WTC11 (cell line): Measurements from ENCODE around the gene FLRT1. TPM values are rescaled to one million over a fixed set of nuclear protein-coding genes. Genes with fewer than 3 reads are reported as not detected.
A peak's percentile ranks its signal among the peaks of the same experiment; 100 is the strongest.

ENCODE experiments used
- ATAC-seq: fragments of 200-7000 bp; cut with Tn5 transposase; 2 replicates; pipeline ENCODE4 v1.10.0; 2021; ENCODE audit warnings: mild to moderate bottlenecking, moderate library complexity
- CTCF ChIA-PET: fragments of 300-600 bp; sonication (Branson Sonifier 250); formaldehyde crosslinking; loops from one replicate; lab custom pipeline; 2021; ENCODE audit warnings: antibody characterized with exemption; lab: Charles Lee
- POLR2A ChIA-PET: fragments of 350-600 bp; sonication (Branson Sonifier 250); formaldehyde crosslinking; loops from one replicate; lab custom pipeline; 2021; ENCODE audit warnings: antibody characterized with exemption; lab: Charles Lee
- DNase-seq: peaks from one replicate; pipeline ENCODE4 v3.0.0; 2021; ENCODE audit warnings: low spot score
- H3K27ac Mint-ChIP-seq: 2 replicates; pipeline ENCODE4 v1.8.0; 2021; ENCODE audit warnings: mixed read lengths
- H3K27me3 Mint-ChIP-seq: 2 replicates; pipeline ENCODE4 v1.8.0; 2021; ENCODE audit warnings: low read depth, mild to moderate bottlenecking, moderate library complexity, mixed read lengths
- H3K36me3 Mint-ChIP-seq: 2 replicates; pipeline ENCODE4 v1.8.0; 2021; ENCODE audit warnings: mixed read lengths
- H3K4me1 Mint-ChIP-seq: 2 replicates; pipeline ENCODE4 v1.8.0; 2022; ENCODE audit warnings: mixed read lengths
- H3K4me3 Mint-ChIP-seq: 2 replicates; pipeline ENCODE4 v1.8.0; 2021; ENCODE audit warnings: mild to moderate bottlenecking, moderate library complexity, mixed read lengths
- H3K9me3 Mint-ChIP-seq: 2 replicates; pipeline ENCODE4 v1.8.0; 2021; ENCODE audit warnings: mixed read lengths
- AFF4 ChIP-seq: sonication (generic); formaldehyde crosslinking; IDR thresholded peaks from 2 replicates; pipeline ENCODE4 v1.8.1; 2023; ENCODE audit warnings: mild to moderate bottlenecking, missing genetic modification reagents, borderline replicate concordance
- CTCF ChIP-seq: fragments of 200-600 bp; IDR thresholded peaks from 2 replicates; pipeline ENCODE4 v1.8.0; 2022; ENCODE audit warnings: antibody characterized with exemption
- E2F5 ChIP-seq: sonication (generic); formaldehyde crosslinking; IDR thresholded peaks from 2 replicates; pipeline ENCODE4 v1.8.1; 2022; ENCODE audit warnings: mild to moderate bottlenecking, moderate library complexity, missing genetic modification reagents
- EMX1 ChIP-seq: fragments of 250-450 bp; sonication (Bioruptor Pico); IDR thresholded peaks from 2 replicates; pipeline ENCODE4 v1.8.0; 2021; ENCODE audit warnings: mild to moderate bottlenecking
- MLX ChIP-seq: sonication (generic); formaldehyde crosslinking; IDR thresholded peaks from 2 replicates; pipeline ENCODE4 v1.8.1; 2023; ENCODE audit warnings: mild to moderate bottlenecking, missing genetic modification reagents, moderate library complexity
- NFATC4 ChIP-seq: fragments of 250-450 bp; sonication (Bioruptor Pico); IDR thresholded peaks from 2 replicates; pipeline ENCODE4 v1.9.0; 2021; ENCODE audit warnings: mild to moderate bottlenecking
- NFE2L1 ChIP-seq: sonication (generic); formaldehyde crosslinking; IDR thresholded peaks from 2 replicates; pipeline ENCODE4 v1.8.1; 2023; ENCODE audit warnings: missing genetic modification reagents
- NFYB ChIP-seq: sonication (generic); formaldehyde crosslinking; conservative IDR thresholded peaks from 2 replicates; pipeline ENCODE4 v1.8.0; 2022; ENCODE audit warnings: low read depth, missing genetic modification reagents
- OVOL2 ChIP-seq: fragments of 250-450 bp; sonication (Bioruptor Pico); IDR thresholded peaks from 2 replicates; pipeline ENCODE4 v1.9.0; 2021; ENCODE audit warnings: mild to moderate bottlenecking, borderline replicate concordance
- SP1 ChIP-seq: sonication (generic); formaldehyde crosslinking; conservative IDR thresholded peaks from 2 replicates; pipeline ENCODE4 v1.8.1; 2022; ENCODE audit warnings: missing genetic modification reagents
- STAT6 ChIP-seq: sonication (generic); formaldehyde crosslinking; conservative IDR thresholded peaks from 2 replicates; pipeline ENCODE4 v1.8.1; 2023; ENCODE audit warnings: mild to moderate bottlenecking, low read depth, missing genetic modification reagents, moderate library complexity
- TEAD1 ChIP-seq: sonication (generic); formaldehyde crosslinking; IDR thresholded peaks from 2 replicates; pipeline ENCODE4 v1.8.0; 2022; ENCODE audit warnings: mild to moderate bottlenecking, missing genetic modification reagents
- TEAD4 ChIP-seq: sonication (generic); formaldehyde crosslinking; IDR thresholded peaks from 2 replicates; pipeline ENCODE4 v1.8.0; 2022; ENCODE audit warnings: mild to moderate bottlenecking, missing genetic modification reagents
- ZNF232 ChIP-seq: sonication (generic); formaldehyde crosslinking; IDR thresholded peaks from 2 replicates; pipeline ENCODE4 v1.8.0; 2022; ENCODE audit warnings: mild to moderate bottlenecking, missing genetic modification reagents
- ZNF263 ChIP-seq: sonication (generic); formaldehyde crosslinking; IDR thresholded peaks from 2 replicates; pipeline ENCODE4 v1.8.1; 2022; ENCODE audit warnings: low read depth, mild to moderate bottlenecking, moderate library complexity, missing genetic modification reagents
- ZNF512 ChIP-seq: sonication (generic); formaldehyde crosslinking; IDR thresholded peaks from 2 replicates; pipeline ENCODE4 v1.8.1; 2022; ENCODE audit warnings: missing genetic modification reagents, borderline replicate concordance
- total RNA-seq: library from RNA; stranded (reverse); gene quantifications from 3 replicates; pipeline ENCODE4 v1.2.3, GENCODE V29; 2021

FLRT1 gene
- total RNA-seq, 1 experiment from 2014 or later: 0.20 TPM

GRCh38 chr11:64058494-64058893 lies 22.8 kb downstream of the FLRT1 start:
- no peak overlapping the region for H3K27ac Mint-ChIP-seq
- H3K36me3 Mint-ChIP-seq: no peaks in the 10 kb centered on the region
- DNase-seq: no peak
- CTCF ChIA-PET: interaction anchor here (0.8 to 1.0 kb wide), 2 partner anchors 28 to 296 kb away, joined by 3 read pairs; no protein-coding TSS in a partner anchor
- peaks cover 28% of the 10 kb centered on the region for H3K4me1 Mint-ChIP-seq
- peaks cover 98% of the 10 kb centered on the region for H3K27me3 Mint-ChIP-seq
- H3K9me3 Mint-ChIP-seq: no peaks in the 10 kb centered on the region
- POLR2A ChIA-PET: no interaction called here
- no peak for ATAC-seq
- H3K4me3 Mint-ChIP-seq: no peak overlapping the region
- no peak for TF ChIP-seq ZNF232 (CRISPR knock-in tag)
- TF ChIP-seq EMX1 (CRISPR knock-in tag): no peak
- TF ChIP-seq AFF4 (CRISPR knock-in tag): no peak
- no peak for TF ChIP-seq NFATC4
- no peak for TF ChIP-seq E2F5

- peak; percentile 67 for DNase-seq
- H3K4me3 Mint-ChIP-seq: no peak overlapping the region
- ChIA-PET CTCF (interaction anchor here (0.6 to 3.2 kb wide), 7 partner anchors 8 to 390 kb away, joined by 3 to 13 read pairs (median 3); no protein-coding TSS in a partner anchor), POLR2A (interaction anchor here (1.2 kb wide), 1 partner anchor 125 kb away, joined by 3 read pairs; no protein-coding TSS in a partner anchor)
- ATAC-seq: peak; percentile 55
- peaks cover 98% of the 10 kb centered on the region for H3K27me3 Mint-ChIP-seq
- no peaks in the 10 kb centered on the region for H3K9me3 Mint-ChIP-seq
- peaks cover 17% of the 10 kb centered on the region for H3K4me1 Mint-ChIP-seq
- no peak overlapping the region for H3K27ac Mint-ChIP-seq
- no peaks in the 10 kb centered on the region for H3K36me3 Mint-ChIP-seq
- no peak for TF ChIP-seq NFE2L1 (CRISPR knock-in tag)
- TF ChIP-seq ZNF232 (CRISPR knock-in tag): no peak
- peak; percentile 80 for TF ChIP-seq NFYB (CRISPR knock-in tag)
These were observed 23.8 kb downstream of the FLRT1 start for GRCh38 chr11:64059339-64060140.

GRCh38 chr11:64060263-64060860 lies 24.6 kb downstream of the FLRT1 start:
- DNase-seq: peak; percentile 36
- CTCF ChIA-PET: interaction anchor here (0.6 to 3.2 kb wide), 8 partner anchors 9 to 389 kb away, joined by 3 to 13 read pairs (median 3); no protein-coding TSS in a partner anchor
- H3K4me1 Mint-ChIP-seq: peaks cover 9% of the 10 kb centered on the region
- no peak overlapping the region for H3K27ac Mint-ChIP-seq
- H3K36me3 Mint-ChIP-seq: no peaks in the 10 kb centered on the region
- H3K9me3 Mint-ChIP-seq: no peaks in the 10 kb centered on the region
- POLR2A ChIA-PET: interaction anchor here (1.2 kb wide), 1 partner anchor 125 kb away, joined by 3 read pairs; no protein-coding TSS in a partner anchor
- peak; percentile 25 for ATAC-seq
- H3K27me3 Mint-ChIP-seq: peaks cover 98% of the 10 kb centered on the region
- peak overlapping the region; percentile 67 for H3K4me3 Mint-ChIP-seq
- TF ChIP-seq SP1 (no peak), ZNF512 (CRISPR knock-in tag) (no peak), CTCF (no peak), MLX (CRISPR knock-in tag) (no peak), EMX1 (CRISPR knock-in tag) (no peak), ZNF263 (CRISPR knock-in tag) (no peak), STAT6 (no peak), TEAD4 (CRISPR knock-in tag) (no peak), OVOL2 (CRISPR knock-in tag) (no peak), TEAD1 (no peak)
